HG02970 (cell line): ENCODE measurements around the gene PBX1.
"Not testable (repeated sequence)": the region's sequence is repeated elsewhere in the genome, so short reads cannot be mapped to it uniquely, and the experiment has no call there.

ENCODE experiments used
- ATAC-seq: cut with Tn5 transposase; IDR thresholded peaks from one replicate; pipeline ENCODE4 v1.9.1; 2021; ENCODE audit warnings: mild to moderate bottlenecking, moderate library complexity, moderate number of reproducible peaks; ENCODE audit not compliant: unreplicated experiment, low FRiP score

The PBX1 gene

DNA sequence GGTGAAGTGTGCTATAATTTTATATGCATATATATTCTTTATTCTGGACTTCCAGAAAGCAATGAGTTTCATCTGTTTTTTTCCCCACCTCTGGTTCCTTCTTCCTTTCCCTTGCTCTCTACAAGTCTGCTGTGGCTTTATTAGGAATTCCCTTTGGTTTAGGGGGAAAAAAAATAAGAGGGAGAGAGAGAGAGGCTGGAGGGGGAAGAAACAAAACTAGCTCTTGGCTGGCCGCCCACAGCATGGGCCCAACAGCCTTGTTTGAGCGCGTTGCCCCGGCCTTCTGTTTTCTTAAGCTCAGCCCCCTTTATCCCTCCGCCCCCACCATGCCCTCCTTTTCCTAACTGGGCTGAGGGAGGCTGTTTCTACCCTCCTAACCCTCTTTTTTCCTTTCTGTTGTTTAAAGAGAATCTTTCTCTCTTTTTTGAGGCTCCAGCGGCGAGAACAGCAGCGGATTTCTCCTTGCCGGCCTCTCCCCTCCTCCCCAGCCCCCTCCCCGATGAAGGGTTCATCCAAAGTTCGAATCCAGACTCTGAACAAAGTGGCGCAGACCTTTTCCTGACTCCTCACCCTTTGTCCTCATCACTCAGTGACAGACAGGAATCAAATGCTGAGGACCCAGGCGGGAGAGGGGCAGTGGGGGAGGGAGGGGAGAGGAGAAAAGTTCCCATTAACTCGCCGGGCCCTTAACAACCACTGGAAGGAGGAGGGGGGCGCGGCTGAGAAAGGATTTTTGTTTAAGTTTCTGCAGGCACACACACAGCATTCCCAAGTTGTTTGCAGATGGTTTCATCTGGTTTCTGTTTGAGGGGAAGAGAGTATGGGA lies 29.7 kb downstream of the PBX1 start:
- no peak for ATAC-seq

GRCh38 chr1:164589408-164589807 lies 30.4 kb downstream of the PBX1 start:
- no peak for ATAC-seq

DNA sequence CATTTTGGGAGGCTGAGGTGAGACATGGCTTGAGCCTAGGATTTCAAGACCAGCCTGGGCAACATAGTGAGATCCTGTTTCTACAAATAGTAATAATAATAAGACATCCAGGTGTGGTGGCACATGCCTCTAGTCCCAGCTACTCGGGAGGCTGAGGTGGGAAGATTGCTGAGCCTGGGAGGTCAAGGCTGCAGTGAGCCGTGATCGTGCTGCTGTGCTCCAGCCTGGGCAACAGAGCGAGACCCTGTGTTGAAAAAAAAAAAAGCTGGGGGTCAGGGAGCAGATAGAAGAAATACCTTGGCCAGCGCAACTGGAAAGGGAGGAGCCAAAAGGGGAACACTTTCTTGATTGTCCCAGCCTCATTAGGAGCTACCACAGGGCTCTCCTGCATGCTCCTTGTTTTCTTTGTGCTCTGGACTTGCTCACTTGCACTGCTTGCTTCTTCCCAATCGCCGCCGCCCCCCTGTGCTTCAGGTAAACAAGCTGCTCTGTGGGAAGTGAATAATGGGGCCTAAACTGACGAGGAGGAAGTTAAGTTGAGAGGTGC lies 31.1 kb downstream of the PBX1 start:
- no peak for ATAC-seq

GRCh38 chr1:164590592-164590991 lies 31.6 kb downstream of the PBX1 start:
- no peak for ATAC-seq

DNA sequence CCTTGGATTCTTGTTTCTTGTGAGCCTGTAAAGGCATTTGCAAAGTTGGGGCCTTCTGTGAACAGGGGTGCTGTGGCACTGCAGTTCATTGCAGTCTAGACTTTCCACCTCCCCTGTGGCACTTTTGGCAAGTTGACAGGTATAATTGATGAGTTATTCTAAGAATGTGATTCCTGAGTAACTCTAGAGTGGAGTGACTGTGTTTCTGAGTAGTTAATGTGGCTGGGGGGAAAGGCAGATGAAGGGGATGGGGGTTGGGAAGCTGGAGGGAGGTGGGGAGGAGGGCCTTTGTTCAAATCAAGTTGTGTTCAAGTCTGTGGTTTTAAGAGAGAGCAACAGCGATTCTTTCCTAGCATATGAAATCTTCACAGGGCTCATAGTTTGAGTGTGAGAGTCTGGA lies 32.9 kb downstream of the PBX1 start:
- no peak for ATAC-seq

GRCh38 chr1:164592634-164593033 lies 33.6 kb downstream of the PBX1 start:
- no peak for ATAC-seq

- ATAC-seq: no peak
Observed at GRCh38 chr1:164595212-164595611, 36.2 kb downstream of the PBX1 start.

- ATAC-seq: no peak
Observed at GRCh38 chr1:164596172-164596571, 37.2 kb downstream of the PBX1 start.

- ATAC-seq: no peak
Observed at GRCh38 chr1:164598719-164599118, 39.7 kb downstream of the PBX1 start.

DNA sequence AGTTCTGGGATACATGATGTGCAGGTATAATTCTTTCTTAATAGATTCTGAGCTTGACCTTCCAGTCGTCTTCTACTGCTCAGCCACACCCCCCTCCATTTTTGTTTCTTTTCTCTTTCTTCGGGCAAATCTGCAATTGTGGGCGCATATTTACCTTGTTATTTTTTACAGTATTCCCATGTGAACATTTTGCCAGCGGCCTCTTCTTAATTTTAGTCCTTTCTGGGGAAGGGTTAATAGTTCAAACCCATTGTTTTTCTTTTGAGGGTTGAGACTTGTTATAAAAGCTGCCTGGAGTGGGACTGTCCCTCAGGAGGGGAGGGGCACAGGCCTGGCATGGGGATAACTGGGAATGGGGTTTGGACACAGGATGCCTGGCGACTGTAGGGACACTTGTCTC lies 40.3 kb downstream of the PBX1 start:
- ATAC-seq: no peak

- ATAC-seq: no peak
Observed at GRCh38 chr1:164601399-164602100, 42.6 kb downstream of the PBX1 start.

DNA sequence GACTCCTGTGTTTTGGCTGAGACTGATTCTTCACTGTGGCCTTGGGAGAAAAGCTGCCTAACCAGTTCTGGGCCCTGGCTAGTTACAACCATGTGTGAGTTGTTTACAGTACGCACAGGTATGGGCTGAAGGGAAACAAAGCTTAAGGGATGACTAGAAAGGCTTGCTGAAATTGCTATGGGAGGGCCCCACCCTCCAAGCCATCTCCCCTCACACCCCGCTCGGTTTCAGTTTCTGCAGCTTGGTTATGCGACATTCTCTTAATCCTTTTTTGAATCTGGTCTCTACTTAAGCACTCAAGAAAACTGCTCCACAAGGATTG lies 43.1 kb downstream of the PBX1 start:
- no peak for ATAC-seq

DNA sequence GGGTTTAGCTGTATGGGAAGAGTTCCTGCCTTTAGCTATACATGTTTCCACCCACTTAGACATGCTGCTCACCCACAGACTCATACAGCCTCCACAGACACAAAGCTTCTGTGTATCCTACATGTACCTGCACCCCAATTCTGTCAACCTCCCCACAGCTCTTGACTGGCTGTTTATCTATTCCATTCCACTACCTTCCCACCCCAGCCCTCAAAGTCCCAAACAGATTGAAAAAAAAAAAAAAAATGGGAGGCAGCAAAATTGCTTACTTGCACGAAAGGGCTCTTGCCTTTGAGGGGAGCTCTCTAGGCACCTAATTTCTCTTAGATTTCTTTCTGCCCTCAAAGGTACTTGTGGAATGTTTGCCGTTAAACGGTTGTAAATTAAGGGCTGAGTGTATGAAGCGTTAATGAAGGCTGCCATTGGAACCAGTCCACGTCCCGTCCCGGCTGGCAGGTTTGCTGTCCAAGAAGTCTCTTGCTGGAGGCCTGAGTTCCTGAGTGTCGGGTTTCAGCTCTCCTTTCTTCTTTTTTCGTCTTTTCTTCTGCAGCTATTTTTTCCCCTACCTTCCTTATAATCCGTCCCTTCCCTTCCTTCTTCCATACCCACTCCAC lies 43.6 kb downstream of the PBX1 start:
- no peak for ATAC-seq

DNA sequence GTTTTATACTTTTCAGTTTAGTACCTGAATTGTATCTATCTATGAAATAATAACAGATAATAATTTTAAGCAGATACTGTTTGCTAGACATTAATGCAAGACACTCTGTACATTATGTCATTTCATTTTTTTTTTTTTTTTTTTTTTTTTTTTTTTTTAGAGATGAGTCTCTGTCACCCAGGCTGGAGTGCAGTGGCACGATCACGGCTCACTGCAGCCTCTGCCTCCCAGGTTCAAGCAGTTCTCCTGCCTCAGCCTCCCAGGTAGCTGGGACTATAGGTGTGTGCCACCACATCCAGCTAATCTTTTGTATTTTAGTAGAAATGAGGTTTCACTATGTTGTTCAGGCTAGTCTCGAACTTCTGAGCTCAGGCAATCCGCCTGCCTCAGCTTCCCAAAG lies 44.8 kb downstream of the PBX1 start:
- not testable (repeated sequence) for ATAC-seq

GRCh38 chr1:164604541-164604940 lies 45.6 kb downstream of the PBX1 start:
- ATAC-seq: no peak

- no peak for ATAC-seq
Observed at GRCh38 chr1:164605254-164606091, 46.5 kb downstream of the PBX1 start.

- ATAC-seq: no peak
Observed at GRCh38 chr1:164607351-164607750, 48.4 kb downstream of the PBX1 start.

- no peak for ATAC-seq
Observed at GRCh38 chr1:164608651-164609057, 49.7 kb downstream of the PBX1 start.

DNA sequence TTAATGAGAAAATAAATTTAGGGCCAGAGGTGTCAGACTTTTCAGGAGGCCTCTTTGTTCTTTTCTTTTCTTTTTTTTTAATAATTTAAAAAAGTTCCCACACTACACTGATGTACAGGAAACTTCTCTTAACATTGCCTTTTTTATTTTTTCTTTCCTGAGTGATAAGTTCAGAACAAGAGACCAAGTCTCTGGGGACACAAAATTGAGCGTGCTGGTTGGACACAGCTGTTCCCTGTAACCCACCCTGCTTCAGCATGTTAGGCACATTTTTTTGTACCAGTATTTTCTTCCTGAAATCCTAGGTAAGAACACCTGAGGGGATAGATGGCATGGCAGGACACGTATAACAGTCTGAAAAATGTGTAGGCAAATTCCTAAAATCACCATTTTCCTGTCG lies 50.1 kb downstream of the PBX1 start:
- ATAC-seq: no peak

- ATAC-seq: no peak
Observed at GRCh38 chr1:164610538-164611222, 51.7 kb downstream of the PBX1 start.
